Measurements from ENCODE around the gene TVP23C.
"Not testable (repeated sequence)": the region's sequence is repeated elsewhere in the genome, so short reads cannot be mapped to it uniquely, and the experiment has no call there.

TVP23C gene

GRCh38 chr17:15526292-15527218 is 36.7 kb downstream of the TVP23C start:
- in situ Hi-C loops (cut with HindIII; ENCODE audit: low sequenced_read_pairs): not testable (repeated sequence)

GRCh38 chr17:15524990-15525985 is 38.0 kb downstream of the TVP23C start:
- in situ Hi-C loops (cut with HindIII; ENCODE audit: low sequenced_read_pairs): not testable (repeated sequence)

GRCh38 chr17:15516150-15516549 is 47.1 kb downstream of the TVP23C start:
- in situ Hi-C loops (cut with HindIII; ENCODE audit: low sequenced_read_pairs): no loop called here

- in situ Hi-C loops (cut with HindIII; ENCODE audit: low sequenced_read_pairs): no loop called here
Observed at GRCh38 chr17:15514469-15514868, 48.8 kb downstream of the TVP23C start.

- in situ Hi-C loops (cut with HindIII; ENCODE audit: low sequenced_read_pairs): no loop called here
Observed at GRCh38 chr17:15513856-15514459, 49.3 kb downstream of the TVP23C start.

- in situ Hi-C loops (cut with HindIII; ENCODE audit: low sequenced_read_pairs): no loop called here
Observed at GRCh38 chr17:15513058-15513791, 50.1 kb downstream of the TVP23C start.

GRCh38 chr17:15512071-15512709 is 51.1 kb downstream of the TVP23C start:
- in situ Hi-C loops (cut with HindIII; ENCODE audit: low sequenced_read_pairs): no loop called here

- in situ Hi-C loops (cut with HindIII; ENCODE audit: low sequenced_read_pairs): no loop called here
Observed at GRCh38 chr17:15511142-15511541, 52.1 kb downstream of the TVP23C start.

- in situ Hi-C loops (cut with HindIII; ENCODE audit: low sequenced_read_pairs): no loop called here
Observed at GRCh38 chr17:15510361-15510760, 52.9 kb downstream of the TVP23C start.

- in situ Hi-C loops (cut with HindIII; ENCODE audit: low sequenced_read_pairs): no loop called here
Observed at GRCh38 chr17:15509095-15509494, 54.2 kb downstream of the TVP23C start.

GRCh38 chr17:15508466-15508865 is 54.8 kb downstream of the TVP23C start:
- in situ Hi-C loops (cut with HindIII; ENCODE audit: low sequenced_read_pairs): no loop called here

GRCh38 chr17:15507896-15508295 is 55.4 kb downstream of the TVP23C start:
- in situ Hi-C loops (cut with HindIII; ENCODE audit: low sequenced_read_pairs): no loop called here

- in situ Hi-C loops (cut with HindIII; ENCODE audit: low sequenced_read_pairs): no loop called here
Observed at GRCh38 chr17:15507001-15507400, 56.3 kb downstream of the TVP23C start.

- in situ Hi-C loops (cut with HindIII; ENCODE audit: low sequenced_read_pairs): not testable (repeated sequence)
Observed at GRCh38 chr17:15505708-15506107, 57.6 kb downstream of the TVP23C start.

GRCh38 chr17:15503731-15504130 is 59.6 kb downstream of the TVP23C start:
- in situ Hi-C loops (cut with HindIII; ENCODE audit: low sequenced_read_pairs): no loop called here

GRCh38 chr17:15502369-15503112 is 60.7 kb downstream of the TVP23C start:
- in situ Hi-C loops (cut with HindIII; ENCODE audit: low sequenced_read_pairs): no loop called here

- in situ Hi-C loops (cut with HindIII; ENCODE audit: low sequenced_read_pairs): no loop called here
Observed at GRCh38 chr17:15501793-15502192, 61.5 kb downstream of the TVP23C start.

GRCh38 chr17:15501282-15501681 is 62.0 kb downstream of the TVP23C start:
- in situ Hi-C loops (cut with HindIII; ENCODE audit: low sequenced_read_pairs): no loop called here

- in situ Hi-C loops (cut with HindIII; ENCODE audit: low sequenced_read_pairs): loop anchor here (5.0 kb wide), 1 partner anchor 71 kb away; no protein-coding TSS in a partner anchor
Observed at GRCh38 chr17:15498107-15498506, 65.2 kb downstream of the TVP23C start.

Measured in DLD1 (cell line).